SIG-M5 (cell line): ENCODE measurements around the gene ITPA.
"Not testable (repeated sequence)": the region's sequence is repeated elsewhere in the genome, so short reads cannot be mapped to it uniquely, and the experiment has no call there.

Experiments used
- DNase-seq: peaks from one replicate; lab custom pipeline; 2025; lab: John Stamatoyannopoulos, UW

Gene ITPA

GRCh38 chr20:3173610-3174441 lies 35.5 kb upstream of the ITPA start:
- no peak for DNase-seq

GRCh38 chr20:3174442-3175261 lies 34.6 kb upstream of the ITPA start:
- no peak for DNase-seq

GRCh38 chr20:3175270-3175669 lies 34.0 kb upstream of the ITPA start:
- no peak for DNase-seq

- DNase-seq: no peak
Measured at GRCh38 chr20:3177746-3178485, 31.4 kb upstream of the ITPA start.

- DNase-seq: no peak
Measured at GRCh38 chr20:3180319-3180718, 29.0 kb upstream of the ITPA start.

- DNase-seq: no peak
Measured at GRCh38 chr20:3181270-3181669, 28.0 kb upstream of the ITPA start.

GRCh38 chr20:3182429-3182828 lies 26.9 kb upstream of the ITPA start:
- not testable (repeated sequence) for DNase-seq

- DNase-seq: no peak
Measured at GRCh38 chr20:3183896-3184612, 25.2 kb upstream of the ITPA start.

- DNase-seq: not testable (repeated sequence)
Measured at GRCh38 chr20:3187861-3188260, 21.4 kb upstream of the ITPA start.

GRCh38 chr20:3188823-3189413 lies 20.4 kb upstream of the ITPA start:
- no peak for DNase-seq

- no peak for DNase-seq
Measured at GRCh38 chr20:3189561-3190131, 19.7 kb upstream of the ITPA start.

GRCh38 chr20:3190681-3191111 lies 18.6 kb upstream of the ITPA start:
- DNase-seq: no peak

- no peak for DNase-seq
Measured at GRCh38 chr20:3192226-3193015, 16.9 kb upstream of the ITPA start.

- DNase-seq: no peak
Measured at GRCh38 chr20:3193806-3194616, 15.3 kb upstream of the ITPA start.

GRCh38 chr20:3194617-3195280 lies 14.5 kb upstream of the ITPA start:
- no peak for DNase-seq

- no peak for DNase-seq
Measured at GRCh38 chr20:3195590-3196237, 13.6 kb upstream of the ITPA start.

GRCh38 chr20:3199206-3199605 lies 10.1 kb upstream of the ITPA start:
- no peak for DNase-seq
